Superior temporal gyrus (tissue), 1 donor: Measurements from ENCODE around the gene PDE8B.
A peak's percentile ranks its signal among the peaks of the same experiment; 100 is the strongest.

Source experiments
- DNase-seq: peaks from one replicate; pipeline ENCODE4 v3.0.0-alpha.2; 2016; ENCODE audit errors: extremely low spot score

PDE8B gene

GRCh38 chr5:77210091-77210963, at the start of gene PDE8B:
TSS of gene PDE8B (plus strand) at chr5:77210680. CDS start at chr5:77210926, 246 bp downstream.
- DNase-seq, result no peak

- DNase-seq, result peak; percentile 48
These were observed 47.0 kb upstream of the PDE8B start for GRCh38 chr5:77163453-77163852.

- no peak for DNase-seq
These were observed 43.4 kb upstream of the PDE8B start for GRCh38 chr5:77167063-77167462.

GRCh38 chr5:77167695-77168121, 42.8 kb upstream of the PDE8B start:
- no peak for DNase-seq

DNA sequence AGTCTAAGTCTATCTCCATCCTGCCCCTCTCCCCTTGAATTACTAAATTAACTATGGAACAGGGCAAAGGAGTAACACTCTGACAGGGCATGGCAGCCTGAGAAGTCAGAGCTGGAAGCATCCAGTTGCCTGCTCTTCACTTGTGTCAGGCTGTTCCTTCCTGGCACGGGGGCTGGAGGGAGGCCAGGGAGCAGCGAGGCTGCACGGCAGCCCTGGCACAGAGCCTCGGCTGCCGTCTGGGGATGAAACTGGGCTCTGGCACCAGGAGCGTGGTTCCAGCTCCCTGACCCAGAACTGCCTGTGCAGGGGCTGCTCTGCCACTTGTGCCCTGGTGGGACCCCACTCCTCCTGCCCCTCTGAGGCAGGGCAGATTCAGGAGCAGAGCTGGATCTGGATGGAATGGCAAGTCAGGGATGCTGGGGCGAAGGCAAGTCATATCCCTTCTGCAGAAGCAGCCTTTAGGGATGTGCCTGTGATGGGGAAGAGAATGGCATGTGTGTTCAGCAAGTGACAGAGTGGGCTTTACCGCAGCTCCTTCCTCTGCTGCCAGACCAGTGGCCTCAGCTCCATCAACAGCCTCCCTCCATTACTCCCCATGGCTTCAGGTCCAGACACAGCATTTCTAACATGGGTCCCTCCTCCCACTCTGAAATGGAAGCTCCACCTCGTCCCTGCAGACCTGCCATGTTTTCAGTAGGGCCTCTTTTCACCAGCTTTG, 42.2 kb upstream of the PDE8B start:
- peak; percentile 82 for DNase-seq

GRCh38 chr5:77168879-77169244, 41.6 kb upstream of the PDE8B start:
- DNase-seq, result no peak

- peak; percentile 42 for DNase-seq
These were observed 40.1 kb upstream of the PDE8B start for GRCh38 chr5:77170196-77170890.

GRCh38 chr5:77171141-77171910, 39.2 kb upstream of the PDE8B start:
- DNase-seq, result no peak

- DNase-seq, result no peak
These were observed 37.7 kb upstream of the PDE8B start for GRCh38 chr5:77172713-77173328.

DNA sequence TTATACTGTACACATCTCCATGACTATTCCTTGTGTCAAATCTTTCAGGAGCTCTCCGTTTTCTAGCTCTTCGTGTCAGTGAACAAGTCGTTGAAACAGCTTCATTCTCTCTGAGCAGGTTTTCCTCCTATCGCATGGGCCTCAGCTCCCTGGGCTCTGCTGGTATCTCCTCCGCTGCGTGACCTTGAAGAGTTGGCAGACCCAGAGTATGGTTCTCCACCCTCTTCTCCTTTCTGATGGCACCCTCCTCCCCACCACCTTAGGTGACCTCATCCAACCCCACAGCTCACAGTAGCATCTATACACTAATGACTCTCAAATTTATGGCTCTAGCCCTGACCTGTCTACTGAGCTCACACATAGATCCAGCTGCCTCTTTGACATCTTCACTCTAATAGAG, 36.0 kb upstream of the PDE8B start:
- no peak for DNase-seq

GRCh38 chr5:77175231-77175630, 35.2 kb upstream of the PDE8B start:
- no peak for DNase-seq

GRCh38 chr5:77176429-77176828, 34.1 kb upstream of the PDE8B start:
- DNase-seq, result no peak

GRCh38 chr5:77177576-77177975, 32.9 kb upstream of the PDE8B start:
- no peak for DNase-seq

GRCh38 chr5:77180167-77181081, 30.1 kb upstream of the PDE8B start:
- no peak for DNase-seq

DNA sequence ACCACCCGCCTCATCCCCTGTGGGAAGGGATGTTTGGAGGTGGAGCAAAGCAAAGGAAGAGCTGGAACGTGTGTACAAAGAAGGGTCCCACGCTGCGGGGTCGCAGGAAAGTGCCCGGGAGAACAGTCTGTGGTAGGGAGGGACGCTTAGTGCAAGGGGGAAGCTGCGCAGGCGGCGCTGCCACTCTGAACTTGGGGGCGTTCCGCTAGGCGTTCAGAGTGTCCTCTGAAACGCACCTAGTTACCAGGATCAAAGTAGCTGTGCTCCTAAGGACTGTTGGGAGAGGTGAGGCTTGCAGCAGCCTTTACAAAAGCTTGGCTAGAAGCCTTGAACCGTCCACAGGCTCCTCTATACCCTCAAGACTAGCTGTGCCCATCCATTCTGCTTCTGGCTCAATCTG, 29.3 kb upstream of the PDE8B start:
- no peak for DNase-seq

GRCh38 chr5:77181596-77182304, 28.7 kb upstream of the PDE8B start:
- DNase-seq, result no peak

DNA sequence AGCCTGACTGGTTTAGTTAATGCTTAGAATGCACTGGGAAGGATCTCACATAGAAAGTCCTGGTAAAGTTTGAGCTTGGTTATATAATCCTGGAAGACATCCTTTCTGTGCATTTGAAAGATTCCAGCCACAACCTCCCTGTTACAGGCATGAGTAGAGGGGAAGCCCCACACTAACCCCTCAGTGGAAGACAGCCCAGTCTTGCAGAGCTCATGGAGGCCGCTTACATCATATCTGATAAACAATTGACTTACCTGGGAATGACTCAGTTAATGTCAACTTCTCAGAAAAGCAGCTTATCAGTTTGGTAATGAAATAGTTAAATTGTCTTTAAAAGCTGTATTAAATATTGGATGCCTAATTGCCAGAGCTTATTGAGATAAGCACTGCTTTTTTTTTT, 28.1 kb upstream of the PDE8B start:
- no peak for DNase-seq

DNA sequence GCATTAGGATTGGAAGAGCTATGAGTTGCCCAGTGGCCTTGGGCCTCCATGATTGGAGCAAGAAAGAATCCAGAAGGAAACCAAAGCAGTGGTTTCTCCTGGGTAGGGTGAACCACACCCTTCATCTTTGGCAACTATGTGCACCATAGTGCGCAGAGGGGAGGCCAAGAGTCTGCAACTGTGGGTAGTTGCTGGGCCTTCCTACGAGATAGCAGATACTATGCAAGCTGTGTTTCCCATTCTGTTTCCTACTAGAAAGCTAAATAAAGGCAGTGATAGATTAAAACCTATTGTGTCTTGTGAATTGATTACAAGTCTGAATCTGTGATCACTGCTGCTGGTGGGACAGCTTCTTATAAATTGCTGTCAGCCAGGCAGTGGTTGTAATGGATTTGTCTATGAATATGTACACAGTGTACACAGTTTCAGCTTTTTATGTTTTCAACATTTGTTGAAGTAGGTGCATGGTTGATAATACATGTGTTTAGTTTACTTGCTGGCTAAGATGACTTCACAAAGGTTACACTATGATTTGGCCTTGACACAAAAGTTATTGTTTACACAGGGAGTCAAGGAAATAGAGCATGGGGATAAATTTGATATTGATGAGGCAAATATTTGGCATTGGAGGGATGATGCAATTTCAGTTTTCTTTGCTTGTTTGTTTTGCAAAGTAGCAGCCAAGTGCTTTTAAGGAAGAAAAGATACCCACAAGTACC, 23.7 kb upstream of the PDE8B start:
- DNase-seq, result no peak

- no peak for DNase-seq
These were observed 21.1 kb upstream of the PDE8B start for GRCh38 chr5:77189421-77189820.
